22Rv1 (cell line): ENCODE results near the gene GUCY1B1.

Experiments
- ZFX ChIP-seq: fragments of 450-650 bp; IDR thresholded peaks from 2 replicates; pipeline ENCODE4 v1.6.1; 2017; ENCODE audit warnings: antibody characterized with exemption, borderline replicate concordance
- TF ChIP-seq, protein P1 (sequence below): fragments of 450-650 bp; IDR thresholded peaks from 2 replicates; pipeline ENCODE4 v1.5.1; 2017; ENCODE audit warnings: mild to moderate bottlenecking

- TF ChIP-seq, protein P1, sequence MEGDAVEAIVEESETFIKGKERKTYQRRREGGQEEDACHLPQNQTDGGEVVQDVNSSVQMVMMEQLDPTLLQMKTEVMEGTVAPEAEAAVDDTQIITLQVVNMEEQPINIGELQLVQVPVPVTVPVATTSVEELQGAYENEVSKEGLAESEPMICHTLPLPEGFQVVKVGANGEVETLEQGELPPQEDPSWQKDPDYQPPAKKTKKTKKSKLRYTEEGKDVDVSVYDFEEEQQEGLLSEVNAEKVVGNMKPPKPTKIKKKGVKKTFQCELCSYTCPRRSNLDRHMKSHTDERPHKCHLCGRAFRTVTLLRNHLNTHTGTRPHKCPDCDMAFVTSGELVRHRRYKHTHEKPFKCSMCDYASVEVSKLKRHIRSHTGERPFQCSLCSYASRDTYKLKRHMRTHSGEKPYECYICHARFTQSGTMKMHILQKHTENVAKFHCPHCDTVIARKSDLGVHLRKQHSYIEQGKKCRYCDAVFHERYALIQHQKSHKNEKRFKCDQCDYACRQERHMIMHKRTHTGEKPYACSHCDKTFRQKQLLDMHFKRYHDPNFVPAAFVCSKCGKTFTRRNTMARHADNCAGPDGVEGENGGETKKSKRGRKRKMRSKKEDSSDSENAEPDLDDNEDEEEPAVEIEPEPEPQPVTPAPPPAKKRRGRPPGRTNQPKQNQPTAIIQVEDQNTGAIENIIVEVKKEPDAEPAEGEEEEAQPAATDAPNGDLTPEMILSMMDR = no peak
- no peak for TF ChIP-seq ZFX
These were observed 63.8 kb downstream of the GUCY1B1 start for GRCh38 chr4:155822572-155822971.
